Fibroblast of skin of right quadriceps (primary cell): Measurements from ENCODE around the gene CLDN18.
A peak's percentile ranks its signal among the peaks of the same experiment; 100 is the strongest.

Experiments
- DNase-seq: peaks from one replicate; pipeline ENCODE4 v3.0.0-alpha.2; 2013

Gene CLDN18

GRCh38 chr3:138030734-138031280 is 20.8 kb downstream of the CLDN18 start:
- DNase-seq, result no peak

DNA sequence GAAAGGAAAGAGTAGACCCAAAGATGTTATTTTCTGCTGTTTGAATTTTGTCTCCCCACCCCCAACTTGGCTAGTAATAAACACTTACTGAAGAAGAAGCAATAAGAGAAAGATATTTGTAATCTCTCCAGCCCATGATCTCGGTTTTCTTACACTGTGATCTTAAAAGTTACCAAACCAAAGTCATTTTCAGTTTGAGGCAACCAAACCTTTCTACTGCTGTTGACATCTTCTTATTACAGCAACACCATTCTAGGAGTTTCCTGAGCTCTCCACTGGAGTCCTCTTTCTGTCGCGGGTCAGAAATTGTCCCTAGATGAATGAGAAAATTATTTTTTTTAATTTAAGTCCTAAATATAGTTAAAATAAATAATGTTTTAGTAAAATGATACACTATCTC is 21.6 kb downstream of the CLDN18 start:
- no peak for DNase-seq

- no peak for DNase-seq
Measured at GRCh38 chr3:138032567-138032966, 22.6 kb downstream of the CLDN18 start.

- no peak for DNase-seq
Measured at GRCh38 chr3:138033202-138033691, 23.3 kb downstream of the CLDN18 start.

GRCh38 chr3:138034918-138035317 is 25.0 kb downstream of the CLDN18 start:
- DNase-seq, result no peak

GRCh38 chr3:138036572-138036971 is 26.6 kb downstream of the CLDN18 start:
- no peak for DNase-seq

GRCh38 chr3:138038725-138039462 is 28.9 kb downstream of the CLDN18 start:
- no peak for DNase-seq

- peak; percentile 74 for DNase-seq
Measured at GRCh38 chr3:138042043-138042442, 32.1 kb downstream of the CLDN18 start.

DNA sequence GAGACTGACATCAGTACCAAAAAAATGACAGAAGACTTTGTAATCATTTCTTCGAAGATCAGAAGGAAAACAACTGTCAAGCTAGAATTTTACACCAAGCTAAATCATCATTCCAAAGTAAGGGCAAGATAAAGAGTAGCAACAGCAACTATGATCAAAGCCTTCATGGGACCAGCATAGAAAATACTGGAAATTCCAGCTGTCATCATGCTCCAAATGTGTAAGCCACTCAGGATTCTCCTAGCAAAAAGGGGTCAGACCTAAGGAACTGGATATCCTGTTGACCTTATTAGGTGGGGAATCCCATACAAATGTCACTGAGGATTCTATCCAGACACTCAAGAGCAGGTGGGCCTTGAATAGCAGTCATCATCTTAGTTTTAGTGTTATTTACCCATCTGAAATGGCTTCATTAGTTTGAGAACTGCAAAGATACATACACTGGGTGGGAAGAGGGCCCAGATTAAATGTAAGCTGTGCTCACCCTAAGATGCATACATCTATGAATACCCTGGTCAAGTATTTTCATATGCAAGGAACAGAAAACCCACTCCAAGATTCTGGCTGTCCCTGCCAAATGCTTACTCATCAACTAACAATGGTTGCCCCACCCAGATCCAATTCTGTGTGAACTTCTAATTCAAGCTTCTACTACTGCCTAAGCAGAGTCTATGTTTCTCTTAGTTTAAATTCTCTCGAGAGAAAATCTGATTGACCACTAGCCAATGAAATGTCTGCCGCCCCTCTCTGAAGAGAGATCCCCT is 33.5 kb downstream of the CLDN18 start:
- peak; percentile 89 for DNase-seq

GRCh38 chr3:138046085-138046484 is 36.1 kb downstream of the CLDN18 start:
- DNase-seq, result no peak

- no peak for DNase-seq
Measured at GRCh38 chr3:138046955-138047354, 37.0 kb downstream of the CLDN18 start.

DNA sequence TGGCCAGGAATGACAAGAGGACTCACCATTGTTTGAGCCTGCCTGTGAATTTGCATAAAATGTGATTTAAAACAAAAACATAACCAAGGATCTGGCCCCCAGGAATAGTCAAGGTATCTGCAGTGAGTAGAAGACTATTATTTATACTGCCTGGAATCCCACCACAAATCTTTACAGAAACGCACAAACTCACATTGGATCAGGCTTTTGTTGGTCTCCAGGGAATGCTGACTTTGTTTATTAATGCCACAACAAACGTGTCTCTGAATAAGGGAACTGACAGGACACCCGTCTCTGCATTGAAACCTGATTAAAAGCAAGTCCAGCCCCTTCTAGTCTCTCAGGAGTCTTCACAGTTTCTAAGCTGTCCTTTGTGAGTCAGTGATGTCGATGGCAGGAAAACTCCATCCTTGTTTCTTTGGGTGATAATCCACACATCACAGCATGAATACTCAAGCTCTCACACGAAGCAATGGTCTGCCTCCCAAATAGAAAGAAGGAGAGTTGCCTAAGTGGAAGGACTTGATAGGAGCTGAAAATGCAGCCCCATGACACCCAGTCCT is 37.7 kb downstream of the CLDN18 start:
- no peak for DNase-seq

DNA sequence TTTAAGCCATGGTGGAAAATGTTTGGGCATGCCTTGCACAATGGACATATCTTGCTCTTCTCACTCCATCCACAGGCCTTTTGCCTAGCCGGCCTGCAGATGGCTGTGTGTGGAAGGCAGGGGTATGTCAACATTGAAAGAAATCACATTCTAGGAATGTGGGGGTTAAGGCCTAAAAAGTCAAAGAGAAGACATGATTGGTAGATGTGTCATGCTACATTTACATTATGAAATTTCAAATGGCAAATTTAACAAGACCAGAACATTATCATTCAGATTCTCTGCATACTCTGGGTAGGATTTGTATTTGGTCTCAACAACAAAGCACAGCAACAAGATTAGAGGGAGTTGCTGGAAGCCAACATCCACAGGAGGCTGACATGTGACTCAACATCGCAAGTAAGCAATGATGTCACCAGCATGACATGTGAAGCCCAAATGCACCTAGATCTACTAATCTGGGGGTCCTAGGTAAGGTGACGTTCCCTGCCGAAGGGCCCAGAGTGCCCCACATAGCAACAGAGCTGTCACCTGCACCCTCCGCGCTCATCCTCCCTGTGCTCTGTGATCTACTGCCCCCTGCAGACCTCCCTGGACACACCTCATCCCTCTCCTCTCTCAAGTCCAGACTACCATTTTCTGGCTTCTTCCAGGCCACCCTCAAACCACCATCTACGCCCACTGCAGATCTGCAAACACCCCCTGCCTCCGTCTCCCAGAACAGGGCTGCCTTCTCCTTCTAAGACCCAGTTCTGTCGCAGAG is 39.4 kb downstream of the CLDN18 start:
- peak; percentile 53 for DNase-seq

DNA sequence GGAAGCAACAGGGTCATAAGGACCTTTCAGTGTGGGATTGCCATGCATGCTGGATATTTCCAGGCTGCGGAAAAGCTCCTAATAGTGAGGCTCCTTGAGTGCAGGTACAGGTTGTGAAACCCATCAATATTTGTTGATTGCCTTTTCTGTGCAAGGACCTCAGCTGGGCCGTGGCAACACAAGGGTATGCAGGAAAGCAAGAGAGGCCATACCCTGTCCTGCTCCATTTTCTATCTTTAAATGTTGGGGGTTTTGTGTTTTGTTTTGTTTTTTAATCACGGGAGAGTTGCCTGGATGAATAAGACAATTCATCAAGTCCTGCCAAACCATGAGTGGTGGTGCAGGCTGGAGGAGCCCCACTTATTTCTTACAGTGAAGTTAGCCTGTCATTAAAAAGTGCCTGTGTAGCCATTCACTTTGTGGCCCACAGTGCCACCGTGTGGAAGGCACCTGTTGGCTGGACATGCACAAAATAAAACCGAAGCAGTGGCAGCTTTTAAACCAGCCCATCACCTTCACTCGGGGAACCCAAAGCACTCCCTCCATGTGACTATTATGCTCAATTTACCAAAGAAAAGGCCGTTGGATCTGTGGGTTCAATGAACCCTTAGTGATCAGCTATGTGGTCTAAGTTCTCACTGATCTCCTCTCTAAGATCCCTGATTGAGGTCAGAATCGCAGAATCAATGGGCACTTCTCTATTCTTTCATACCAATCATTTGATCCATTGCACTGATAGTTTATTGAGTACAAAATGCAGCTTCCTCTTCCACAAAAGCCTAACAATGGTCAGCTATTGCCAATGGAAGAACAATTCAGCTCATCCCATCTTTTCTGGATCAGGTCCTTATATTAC is 42.2 kb downstream of the CLDN18 start:
- peak; percentile 32 for DNase-seq

DNA sequence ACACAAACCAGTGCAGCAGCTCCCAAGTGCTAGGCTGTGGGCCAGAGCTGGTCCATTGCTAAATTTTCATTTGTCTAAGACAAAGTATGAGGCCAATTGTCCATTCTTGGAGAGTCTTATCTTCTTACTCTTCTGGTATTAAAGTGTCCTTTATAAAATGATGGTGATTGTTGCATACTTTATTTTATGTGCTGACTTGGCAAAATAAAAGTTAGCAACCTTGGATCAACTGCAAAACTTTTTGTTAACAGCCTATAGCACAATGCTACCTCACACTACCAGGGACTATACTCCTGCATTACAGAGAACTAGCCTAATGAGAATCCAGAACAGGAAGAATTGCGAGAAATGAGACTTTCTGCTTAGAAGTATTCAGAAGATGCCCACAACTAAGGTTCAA is 44.1 kb downstream of the CLDN18 start:
- DNase-seq, result no peak

GRCh38 chr3:138057384-138057783 is 47.4 kb downstream of the CLDN18 start:
- no peak for DNase-seq

GRCh38 chr3:138059261-138059660 is 49.3 kb downstream of the CLDN18 start:
- DNase-seq, result no peak

- no peak for DNase-seq
Measured at GRCh38 chr3:138060792-138061191, 50.8 kb downstream of the CLDN18 start.

GRCh38 chr3:138062037-138062436 is 52.1 kb downstream of the CLDN18 start:
- no peak for DNase-seq

GRCh38 chr3:138062626-138063025 is 52.7 kb downstream of the CLDN18 start:
- peak; percentile 49 for DNase-seq

- DNase-seq, result no peak
Measured at GRCh38 chr3:138063416-138063815, 53.5 kb downstream of the CLDN18 start.

DNA sequence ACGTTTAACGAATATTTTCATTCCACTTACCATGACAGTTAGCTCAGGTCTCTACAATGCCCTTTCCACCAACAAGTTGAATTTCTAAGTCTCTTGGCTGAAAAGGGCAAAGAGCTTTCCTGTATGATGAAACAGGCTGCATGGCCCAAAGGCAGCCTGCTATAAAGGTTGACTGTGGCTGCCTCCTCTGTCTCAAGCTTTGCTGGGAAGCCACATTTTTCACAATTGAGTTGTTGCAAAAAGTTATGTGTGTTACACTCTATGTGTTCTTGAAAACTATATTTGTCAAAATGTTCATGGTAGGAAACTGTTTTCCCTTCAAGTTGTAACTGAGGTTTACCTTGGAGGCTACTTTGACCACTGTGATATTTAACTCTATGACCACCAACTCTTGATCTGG is 56.0 kb downstream of the CLDN18 start:
- no peak for DNase-seq
